OCI-LY3 (cell line): ENCODE data around the gene SYT1.
A peak's percentile ranks its signal among the peaks of the same experiment; 100 is the strongest.

Source experiments
- H2AFZ ChIP-seq: fragments of 200-600, 300-600 bp; shearing (Covaris generic); 2 replicates; pipeline ENCODE4 v1.6.0; 2014; ENCODE audit warnings: antibody characterized with exemption, low read depth, low read length
- H3K27ac ChIP-seq: fragments of 200-600, 300-600 bp; sonication (generic); 2 replicates; pipeline ENCODE4 v1.5.1; 2014; ENCODE audit warnings: mild to moderate bottlenecking, low read length, moderate library complexity, mixed read lengths
- H3K27me3 ChIP-seq: fragments of 200-600, 300-600 bp; sonication (generic); 2 replicates; pipeline ENCODE4 v1.6.1; 2014; ENCODE audit warnings: low read depth, low read length, mixed read lengths
- H3K36me3 ChIP-seq: fragments of 200-600, 300-600 bp; sonication (generic); replicated peaks from 2 replicates; pipeline ENCODE3; 2014; ENCODE audit warnings: low read depth, low read length, mixed read lengths
- H3K4me1 ChIP-seq: fragments of 300-600, 200-600 bp; sonication (generic); 2 replicates; pipeline ENCODE4 v1.6.1; 2014; ENCODE audit warnings: low read length, mixed read lengths
- H3K4me2 ChIP-seq: fragments of 200-600, 300-600 bp; sonication (generic); 2 replicates; pipeline ENCODE4 v1.6.1; 2014; ENCODE audit warnings: low read length, mixed read lengths
- H3K4me3 ChIP-seq: fragments of 300-600, 200-600 bp; sonication (generic); 2 replicates; pipeline ENCODE4 v1.5.1; 2014; ENCODE audit warnings: antibody characterized with exemption, mild to moderate bottlenecking, low read length, moderate library complexity
- H3K79me2 ChIP-seq: fragments of 300-600, 200-600 bp; shearing (Covaris generic); 2 replicates; pipeline ENCODE4 v1.6.1; 2014; ENCODE audit warnings: mild to moderate bottlenecking, low read length, mixed read lengths
- H3K9ac ChIP-seq: fragments of 300-600, 200-600 bp; shearing (Covaris generic); 2 replicates; pipeline ENCODE4 v1.6.0; 2014; ENCODE audit warnings: mild to moderate bottlenecking, low read length, moderate library complexity
- H3K9me3 ChIP-seq: fragments of 200-600, 300-600 bp; shearing (Covaris generic); 2 replicates; pipeline ENCODE4 v1.6.1; 2014; ENCODE audit warnings: low read length, mixed read lengths; ENCODE audit not compliant: insufficient read depth
- H4K20me1 ChIP-seq: fragments of 200-600, 300-600 bp; sonication (generic); 2 replicates; pipeline ENCODE4 v1.6.1; 2016; ENCODE audit warnings: low read length, mixed read lengths; ENCODE audit not compliant: insufficient read depth
- EZH2phosphoT487 ChIP-seq: fragments of 200-600 bp; shearing (Covaris generic); IDR thresholded peaks from 2 replicates; pipeline ENCODE4 v1.6.1; 2018; ENCODE audit warnings: antibody characterized with exemption, mixed run types, low read depth
- TF ChIP-seq, protein P1 (sequence below): fragments of 200-600, 300-600 bp; sonication (generic); IDR thresholded peaks from 2 replicates; pipeline ENCODE4 v1.5.1; 2014; ENCODE audit warnings: antibody characterized with exemption, low read length, low read depth

The SYT1 gene

GRCh38 chr12:79125358-79125757 lies 260.8 kb downstream of the SYT1 start:
- Histone ChIP-seq H3K36me3 (no peaks in the 10 kb centered on the region), H3K27me3 (no peaks in the 10 kb centered on the region), H3K4me1 (peaks cover 34% of the 10 kb centered on the region), H3K27ac (no peak overlapping the region), H3K79me2 (no peaks in the 10 kb centered on the region), H2AFZ (no peak overlapping the region), H3K4me3 (no peak overlapping the region), H3K9me3 (no peaks in the 10 kb centered on the region), H3K9ac (no peak overlapping the region), H4K20me1 (no peaks in the 10 kb centered on the region), H3K4me2 (no peak overlapping the region)
- no peak for TF ChIP-seq EZH2phosphoT487
- TF ChIP-seq, protein P1, sequence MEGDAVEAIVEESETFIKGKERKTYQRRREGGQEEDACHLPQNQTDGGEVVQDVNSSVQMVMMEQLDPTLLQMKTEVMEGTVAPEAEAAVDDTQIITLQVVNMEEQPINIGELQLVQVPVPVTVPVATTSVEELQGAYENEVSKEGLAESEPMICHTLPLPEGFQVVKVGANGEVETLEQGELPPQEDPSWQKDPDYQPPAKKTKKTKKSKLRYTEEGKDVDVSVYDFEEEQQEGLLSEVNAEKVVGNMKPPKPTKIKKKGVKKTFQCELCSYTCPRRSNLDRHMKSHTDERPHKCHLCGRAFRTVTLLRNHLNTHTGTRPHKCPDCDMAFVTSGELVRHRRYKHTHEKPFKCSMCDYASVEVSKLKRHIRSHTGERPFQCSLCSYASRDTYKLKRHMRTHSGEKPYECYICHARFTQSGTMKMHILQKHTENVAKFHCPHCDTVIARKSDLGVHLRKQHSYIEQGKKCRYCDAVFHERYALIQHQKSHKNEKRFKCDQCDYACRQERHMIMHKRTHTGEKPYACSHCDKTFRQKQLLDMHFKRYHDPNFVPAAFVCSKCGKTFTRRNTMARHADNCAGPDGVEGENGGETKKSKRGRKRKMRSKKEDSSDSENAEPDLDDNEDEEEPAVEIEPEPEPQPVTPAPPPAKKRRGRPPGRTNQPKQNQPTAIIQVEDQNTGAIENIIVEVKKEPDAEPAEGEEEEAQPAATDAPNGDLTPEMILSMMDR, result no peak

GRCh38 chr12:79127271-79127751 lies 262.7 kb downstream of the SYT1 start:
- peak overlapping the region; percentile 39 for H3K4me2 ChIP-seq
- H3K9me3 ChIP-seq, result no peaks in the 10 kb centered on the region
- no peaks in the 10 kb centered on the region for H3K27me3 ChIP-seq
- TF ChIP-seq, protein P1, result no peak
- TF ChIP-seq EZH2phosphoT487, result no peak
- no peak overlapping the region for H3K4me3 ChIP-seq
- H3K36me3 ChIP-seq, result no peaks in the 10 kb centered on the region
- H3K79me2 ChIP-seq, result no peaks in the 10 kb centered on the region
- peak overlapping the region; percentile 9; the same call in 1 of the 2 replicates for H2AFZ ChIP-seq
- H3K4me1 ChIP-seq, result peaks cover 19% of the 10 kb centered on the region
- peak overlapping the region; percentile 20; the same call in 1 of the 2 replicates for H3K27ac ChIP-seq
- no peak overlapping the region for H3K9ac ChIP-seq
- H4K20me1 ChIP-seq, result no peaks in the 10 kb centered on the region

- Histone ChIP-seq H3K36me3 (no peaks in the 10 kb centered on the region), H3K27ac (no peak overlapping the region), H3K4me2 (no peak overlapping the region), H3K9me3 (no peaks in the 10 kb centered on the region), H3K27me3 (no peaks in the 10 kb centered on the region), H4K20me1 (no peaks in the 10 kb centered on the region), H3K79me2 (no peaks in the 10 kb centered on the region), H3K9ac (no peak overlapping the region), H3K4me1 (peaks cover 19% of the 10 kb centered on the region), H2AFZ (no peak overlapping the region), H3K4me3 (no peak overlapping the region)
- no peak for TF ChIP-seq EZH2phosphoT487
- TF ChIP-seq, protein P1, result no peak
These were observed 264.4 kb downstream of the SYT1 start for GRCh38 chr12:79128956-79129355.

GRCh38 chr12:79138872-79139271 lies 274.3 kb downstream of the SYT1 start:
- Histone ChIP-seq H3K9me3 (no peaks in the 10 kb centered on the region), H3K4me2 (no peak overlapping the region), H3K4me1 (no peaks in the 10 kb centered on the region), H4K20me1 (no peaks in the 10 kb centered on the region), H3K27me3 (no peaks in the 10 kb centered on the region), H3K79me2 (no peaks in the 10 kb centered on the region), H2AFZ (no peak overlapping the region), H3K36me3 (no peaks in the 10 kb centered on the region), H3K27ac (no peak overlapping the region), H3K4me3 (no peak overlapping the region), H3K9ac (no peak overlapping the region)
- TF ChIP-seq, protein P1, result no peak
- no peak for TF ChIP-seq EZH2phosphoT487
